Colonic mucosa (tissue), 4 donors: ENCODE measurements around the gene FTL. TPM values are rescaled to one million over a fixed set of nuclear protein-coding genes. Genes with fewer than 3 reads are reported as not detected.

ENCODE experiments used
- DNase-seq: peaks from one replicate; pipeline ENCODE4 v3.0.0-alpha.2; 2020
- H3K27ac ChIP-seq: fragments of 200-600 bp; one replicate; pipeline ENCODE4 v1.8.0; 2021
- H3K27me3 ChIP-seq: fragments of 200-600 bp; one replicate; pipeline ENCODE4 v1.8.0; 2021
- H3K36me3 ChIP-seq: fragments of 200-600 bp; one replicate; pipeline ENCODE4 v1.8.0; 2021
- H3K4me1 ChIP-seq: fragments of 200-600 bp; one replicate; pipeline ENCODE4 v1.8.0; 2021; ENCODE audit warnings: mild to moderate bottlenecking
- H3K4me3 ChIP-seq: fragments of 200-600 bp; one replicate; pipeline ENCODE4 v1.8.0; 2021
- H3K9ac ChIP-seq, 2 donors: one replicate each; pipeline ENCODE4 v1.7.0; 2013; ENCODE audit warnings: control low read depth in 2 of 2, low read depth in 2 of 2, low read length in 2 of 2
- H3K9me3 ChIP-seq: fragments of 200-600 bp; one replicate; pipeline ENCODE4 v1.8.0; 2021
- CTCF ChIP-seq: fragments of 200-600 bp; IDR thresholded peaks from one replicate; pipeline ENCODE4 v1.8.0; 2022; ENCODE audit warnings: antibody characterized with exemption, mild to moderate bottlenecking
- intact Hi-C: fragments of 100-400 bp; cut with DNase I; formaldehyde crosslinking; loops from one replicate; pipeline ENCODE4 v1.14.1; 2022
- total RNA-seq, 2 donors: library from RNA; stranded (reverse); fragmentation: NEBNext Ultra II Directional in 1 of 2; extraction: Animal tissue kit (Norgen Biotek cat#: 25700) in 1 of 2; gene quantifications; one replicate each; pipeline ENCODE4 v1.2.1, GENCODE V29; 2021
- donor health status: healthy.
- donor health status: DM: no; HTN: no; CAD: no.
- donor health status: DM: no; HTN: no; CAD: no.

Gene FTL
- total RNA-seq, 2 donors from 2014 or later: 1,463 to 1,600 TPM

- H3K27ac ChIP-seq: peak overlapping the region; percentile 86
- H3K9me3 ChIP-seq: no peaks in the 10 kb centered on the region
- no peak for TF ChIP-seq CTCF
- intact Hi-C loops: no loop called here
- no peaks in the 10 kb centered on the region for H3K36me3 ChIP-seq
- H3K4me3 ChIP-seq: peak overlapping the region; percentile 76
- DNase-seq: peak; percentile 47
- H3K27me3 ChIP-seq: no peaks in the 10 kb centered on the region
- H3K4me1 ChIP-seq: peaks cover 9% of the 10 kb centered on the region
- H3K9ac ChIP-seq: peak overlapping the region; percentile 88 to 99
Measured at GRCh38 chr19:48992581-48993174, 27.6 kb downstream of the FTL start.

GRCh38 chr19:48993175-48994034 lies 28.3 kb downstream of the FTL start, which contains the start of the genes GYS1 and RUVBL2:
TSS of gene GYS1 (minus strand) at chr19:48993309. CDS start at chr19:48993112, 197 bp downstream.
TSS of gene RUVBL2 (plus strand) at chr19:48993887. CDS start at chr19:48993912, 25 bp downstream.
- peak; percentile 96 for TF ChIP-seq CTCF
- Histone ChIP-seq H3K36me3 (no peaks in the 10 kb centered on the region), H3K9me3 (no peaks in the 10 kb centered on the region), H3K4me3 (peak within 1 kb of the TSS; percentile 76), H3K4me1 (peaks cover 9% of the 10 kb centered on the region), H3K27ac (peak within 1 kb of the TSS; percentile 86), H3K9ac (peak within 1 kb of the TSS; percentile 88 to 99), H3K27me3 (no peaks in the 10 kb centered on the region)
- intact Hi-C loops: no loop called here
- DNase-seq: peak; percentile 100

- Histone ChIP-seq H3K4me3 (peak overlapping the region; percentile 76), H3K9me3 (no peaks in the 10 kb centered on the region), H3K27me3 (no peaks in the 10 kb centered on the region), H3K4me1 (peaks cover 9% of the 10 kb centered on the region), H3K36me3 (no peaks in the 10 kb centered on the region), H3K9ac (peak overlapping the region; percentile 59 to 99), H3K27ac (peak overlapping the region; percentile 86)
- DNase-seq: no peak
- no peak for TF ChIP-seq CTCF
- intact Hi-C loops: no loop called here
Measured at GRCh38 chr19:48994035-48994386, 28.9 kb downstream of the FTL start.

GRCh38 chr19:48997972-48998371 lies 32.9 kb downstream of the FTL start:
- H3K36me3 ChIP-seq: no peaks in the 10 kb centered on the region
- H3K9me3 ChIP-seq: no peaks in the 10 kb centered on the region
- H3K27me3 ChIP-seq: no peaks in the 10 kb centered on the region
- no peak overlapping the region for H3K9ac ChIP-seq
- no peak overlapping the region for H3K4me3 ChIP-seq
- H3K27ac ChIP-seq: no peak overlapping the region
- TF ChIP-seq CTCF: peak; percentile 41
- DNase-seq: peak; percentile 76
- H3K4me1 ChIP-seq: no peaks in the 10 kb centered on the region
- intact Hi-C loops: no loop called here

- peak; percentile 61 for TF ChIP-seq CTCF
- Histone ChIP-seq H3K4me1 (no peaks in the 10 kb centered on the region), H3K9ac (no peak overlapping the region), H3K9me3 (no peaks in the 10 kb centered on the region), H3K4me3 (no peak overlapping the region), H3K27ac (no peak overlapping the region), H3K27me3 (no peaks in the 10 kb centered on the region), H3K36me3 (no peaks in the 10 kb centered on the region)
- intact Hi-C loops: no loop called here
- peak; percentile 66 for DNase-seq
Measured at GRCh38 chr19:48999481-49000325, 34.6 kb downstream of the FTL start.
